Measurements from ENCODE around the gene SLC26A9.
"Not testable (repeated sequence)": the region's sequence is repeated elsewhere in the genome, so short reads cannot be mapped to it uniquely, and the experiment has no call there.

The SLC26A9 gene

DNA sequence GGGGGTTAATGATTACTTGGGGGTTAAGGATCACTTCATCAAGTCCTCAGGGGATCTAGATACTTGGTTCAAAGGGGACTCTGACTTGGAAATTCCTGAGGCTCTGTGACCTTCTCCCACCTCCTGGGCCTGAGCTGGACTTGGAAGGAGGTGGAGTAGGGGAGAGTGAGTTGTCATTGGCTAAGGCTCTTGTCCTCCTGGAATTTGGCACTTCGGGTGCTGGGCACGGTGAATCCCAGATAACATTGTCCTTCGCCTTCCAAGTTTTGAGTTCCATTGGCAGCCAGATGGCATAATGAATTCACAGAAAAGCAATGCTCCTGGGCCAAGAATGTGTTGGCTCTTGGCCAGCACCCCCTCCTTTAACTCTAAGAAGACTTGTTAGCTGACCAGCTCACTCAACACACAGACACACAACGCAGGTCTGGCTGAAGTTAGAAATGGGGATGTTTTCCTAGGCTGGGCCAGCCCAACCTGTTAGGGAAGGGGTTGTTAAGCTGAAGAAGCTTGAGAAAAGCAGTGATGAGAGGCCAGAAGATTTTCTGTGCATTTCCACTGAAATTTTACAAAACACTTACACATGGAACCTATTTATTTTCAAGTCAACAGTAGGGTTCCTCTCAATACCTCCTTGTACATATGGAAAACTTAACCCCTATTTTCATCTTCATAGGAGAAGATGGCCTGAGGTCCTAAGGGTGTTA is 29.7 kb downstream of the SLC26A9 start:
- no peak overlapping the region for H3K4me3 Mint-ChIP-seq
- no peak for DNase-seq
- no peaks in the 10 kb centered on the region for H3K27me3 Mint-ChIP-seq
- no peaks in the 10 kb centered on the region for H3K4me1 Mint-ChIP-seq
- ATAC-seq: no peak
- H3K9me3 Mint-ChIP-seq: no peaks in the 10 kb centered on the region
- H3K27ac Mint-ChIP-seq: peak overlapping the region in 1 of 2 donors; percentile 23

DNA sequence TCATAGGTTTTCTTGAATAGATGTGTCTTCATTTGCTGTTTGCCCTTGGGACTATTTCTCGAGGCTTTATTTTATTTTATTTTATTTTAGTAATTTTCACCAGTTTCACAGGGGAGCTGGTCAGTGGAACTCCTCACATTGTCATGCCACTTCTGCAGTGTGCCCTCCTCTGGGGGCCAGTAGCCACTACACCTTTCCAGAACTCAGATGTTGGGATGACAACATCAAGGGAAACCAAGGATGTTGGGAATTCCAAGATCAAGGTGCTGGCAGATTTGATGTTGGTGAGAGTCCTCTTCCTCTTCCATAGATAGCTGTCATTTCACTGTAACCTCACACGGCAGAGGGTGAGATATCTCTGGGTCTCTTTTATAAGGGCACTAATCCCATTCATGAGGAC is 35.5 kb downstream of the SLC26A9 start:
- Mint-ChIP-seq H3K4me1 (no peaks in the 10 kb centered on the region), H3K27me3 (no peaks in the 10 kb centered on the region), H3K4me3 (no peak overlapping the region), H3K27ac (peak overlapping the region in 1 of 2 donors; percentile 23), H3K9me3 (no peaks in the 10 kb centered on the region)
- no peak for ATAC-seq
- no peak for DNase-seq

DNA sequence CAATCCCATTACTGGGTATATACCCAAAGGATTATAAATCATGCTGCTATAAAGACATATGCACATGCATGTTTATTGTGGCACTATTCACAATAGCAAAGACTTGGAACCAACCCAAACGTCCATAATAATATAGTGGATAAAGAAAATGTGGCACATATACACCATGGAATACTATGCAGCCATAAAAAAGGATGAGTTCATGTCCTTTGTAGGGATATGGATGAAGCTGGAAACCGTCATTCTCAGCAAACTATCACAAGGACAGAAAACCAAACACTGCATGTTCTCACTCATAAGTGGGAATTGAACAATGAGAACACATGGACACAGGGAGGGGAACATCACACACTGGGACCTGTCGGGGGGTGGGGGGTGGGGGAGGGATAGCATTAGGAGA is 38.2 kb downstream of the SLC26A9 start:
- peaks cover 0 to 18% of the 10 kb centered on the region in 2 donors for H3K9me3 Mint-ChIP-seq
- ATAC-seq, H3K27ac Mint-ChIP-seq, DNase-seq, H3K4me3 Mint-ChIP-seq, H3K4me1 Mint-ChIP-seq: not testable (repeated sequence)
- H3K27me3 Mint-ChIP-seq: peaks cover 16% of the 10 kb centered on the region

DNA sequence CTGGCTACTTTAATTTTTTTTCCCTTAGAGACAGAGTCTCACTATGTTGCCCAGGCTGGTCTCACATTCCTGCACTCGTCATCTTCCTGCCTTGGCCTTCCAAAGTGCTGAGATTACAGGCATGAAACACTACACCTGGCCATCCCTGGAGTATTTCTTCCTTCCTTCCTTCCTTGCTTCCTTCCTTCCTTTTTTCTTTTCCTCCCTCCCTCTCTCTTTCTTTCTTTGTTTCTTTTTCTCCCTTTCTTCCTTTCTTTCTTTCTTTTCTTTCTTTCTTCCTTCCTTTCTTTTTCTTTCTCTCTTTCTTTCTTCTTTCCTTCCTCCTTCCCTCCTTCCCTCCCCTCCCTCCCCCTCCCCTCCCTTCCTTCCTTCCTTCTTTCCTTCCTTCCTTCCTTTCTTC is 46.9 kb downstream of the SLC26A9 start:
- Mint-ChIP-seq H3K9me3 (peaks cover 8 to 41% of the 10 kb centered on the region in 2 donors), H3K4me3 (no peak overlapping the region), H3K4me1 (no peaks in the 10 kb centered on the region), H3K27ac (no peak overlapping the region), H3K27me3 (peaks cover 13% of the 10 kb centered on the region)
- ATAC-seq (no peak), DNase-seq (no peak)

DNA sequence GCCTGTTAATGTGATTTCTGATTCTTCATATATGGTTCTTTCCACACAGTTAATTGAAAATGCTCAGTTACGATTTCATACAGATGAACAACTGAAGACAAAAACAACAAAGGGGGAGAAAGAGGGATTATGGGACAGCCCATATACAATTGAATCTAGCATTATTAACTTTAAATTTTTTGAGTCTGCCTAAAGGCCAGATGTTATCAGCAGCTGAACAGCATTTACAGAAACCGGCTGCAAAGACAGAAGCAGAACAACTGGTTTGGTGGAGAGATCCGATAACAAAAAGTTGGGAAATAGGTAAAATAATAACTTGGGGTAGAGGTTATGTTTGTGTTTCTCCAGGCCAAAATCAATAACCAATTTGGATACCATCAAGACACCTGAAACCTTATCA is 49.1 kb downstream of the SLC26A9 start:
- peaks cover 21 to 42% of the 10 kb centered on the region in 2 donors for H3K9me3 Mint-ChIP-seq
- H3K4me1 Mint-ChIP-seq, H3K4me3 Mint-ChIP-seq, DNase-seq, H3K27me3 Mint-ChIP-seq, ATAC-seq, H3K27ac Mint-ChIP-seq: not testable (repeated sequence)

DNA sequence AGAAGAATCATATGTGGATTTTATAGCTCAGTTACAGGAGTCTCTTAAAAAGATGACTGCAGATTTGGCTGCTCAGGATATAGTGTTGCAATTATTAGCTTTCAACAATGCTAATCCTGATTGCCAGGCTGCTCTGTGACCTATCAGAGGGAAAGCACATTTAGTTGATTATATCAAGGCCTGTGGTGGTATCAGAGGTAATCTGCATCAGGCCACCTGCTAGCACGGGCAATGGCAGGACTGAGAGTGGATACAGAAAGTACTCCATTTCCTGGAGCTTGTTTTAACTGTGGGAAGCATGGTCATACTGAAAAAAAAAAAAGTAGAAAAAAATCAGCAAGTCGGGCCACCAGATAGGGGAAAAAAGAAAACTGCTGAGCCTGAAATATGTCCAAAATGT is 51.1 kb downstream of the SLC26A9 start:
- not testable (repeated sequence) for H3K4me1 Mint-ChIP-seq, H3K27ac Mint-ChIP-seq, DNase-seq, H3K4me3 Mint-ChIP-seq, ATAC-seq, H3K27me3 Mint-ChIP-seq
- peaks cover 24 to 32% of the 10 kb centered on the region in 2 donors for H3K9me3 Mint-ChIP-seq

DNA sequence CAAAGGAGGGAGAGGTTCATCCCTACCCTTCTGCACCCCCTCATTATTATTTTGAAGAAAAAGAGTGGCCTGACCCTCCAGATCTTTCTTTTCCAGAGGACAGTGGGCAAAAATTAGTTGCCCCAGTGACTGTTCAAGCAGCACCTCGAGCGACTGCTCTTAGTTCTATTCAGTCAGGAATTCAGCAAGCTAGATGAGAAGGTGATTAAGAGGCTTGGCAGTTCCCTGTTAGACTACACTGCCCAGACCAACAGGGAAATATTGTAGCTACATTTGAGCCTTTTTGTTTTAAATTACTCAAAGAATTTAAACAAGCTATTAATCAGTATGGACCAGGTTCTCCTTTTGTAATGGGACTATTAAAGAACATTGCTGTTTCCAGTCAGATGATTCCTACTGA is 51.8 kb downstream of the SLC26A9 start:
- H3K27ac Mint-ChIP-seq, H3K4me1 Mint-ChIP-seq, ATAC-seq, DNase-seq, H3K27me3 Mint-ChIP-seq, H3K4me3 Mint-ChIP-seq: not testable (repeated sequence)
- peaks cover 21 to 25% of the 10 kb centered on the region in 2 donors for H3K9me3 Mint-ChIP-seq

DNA sequence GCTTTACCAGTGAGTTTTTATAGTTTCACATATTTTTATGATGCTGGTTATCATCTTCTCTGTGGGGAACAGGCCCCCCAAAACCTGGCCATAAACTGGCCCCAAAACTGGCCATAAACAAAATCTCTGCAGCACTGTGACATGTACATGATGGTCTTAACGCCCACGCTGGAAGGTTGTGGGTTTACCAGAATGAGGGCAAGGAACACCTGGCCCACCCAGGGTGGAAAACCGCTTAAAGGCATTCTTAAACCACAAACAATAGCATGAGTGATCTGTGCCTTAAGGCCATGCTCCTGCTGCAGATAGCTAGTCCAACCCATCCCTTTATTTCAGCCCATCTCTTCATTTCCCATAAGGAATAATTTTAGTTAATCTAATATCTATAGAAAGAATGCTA is 52.6 kb downstream of the SLC26A9 start:
- H3K27me3 Mint-ChIP-seq, H3K4me3 Mint-ChIP-seq, H3K27ac Mint-ChIP-seq, ATAC-seq, H3K4me1 Mint-ChIP-seq, DNase-seq: not testable (repeated sequence)
- H3K9me3 Mint-ChIP-seq: peaks cover 16 to 17% of the 10 kb centered on the region in 2 donors

DNA sequence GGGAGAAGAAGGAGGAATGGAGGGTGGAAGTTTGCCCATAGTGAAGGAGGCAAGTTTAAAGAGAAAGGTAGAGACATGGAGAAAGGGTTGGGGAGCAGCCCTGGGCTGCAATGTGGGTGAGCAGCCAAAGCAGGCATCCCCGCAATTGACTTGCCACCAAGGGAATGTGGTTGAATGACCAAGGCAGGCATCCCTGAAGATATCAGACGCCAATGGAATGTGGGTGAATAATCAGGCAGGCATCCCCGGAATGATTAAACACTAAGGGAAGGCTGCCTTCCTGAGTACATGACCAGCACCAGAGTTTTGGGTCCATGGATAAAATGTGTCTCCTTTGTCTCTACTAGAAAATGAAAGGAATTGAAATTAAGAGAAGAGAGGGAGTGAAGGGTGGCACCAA is 53.5 kb downstream of the SLC26A9 start:
- not testable (repeated sequence) for DNase-seq, H3K4me1 Mint-ChIP-seq, H3K27ac Mint-ChIP-seq, H3K27me3 Mint-ChIP-seq, ATAC-seq, H3K4me3 Mint-ChIP-seq
- H3K9me3 Mint-ChIP-seq: peaks cover 16% of the 10 kb centered on the region in 2 donors

DNA sequence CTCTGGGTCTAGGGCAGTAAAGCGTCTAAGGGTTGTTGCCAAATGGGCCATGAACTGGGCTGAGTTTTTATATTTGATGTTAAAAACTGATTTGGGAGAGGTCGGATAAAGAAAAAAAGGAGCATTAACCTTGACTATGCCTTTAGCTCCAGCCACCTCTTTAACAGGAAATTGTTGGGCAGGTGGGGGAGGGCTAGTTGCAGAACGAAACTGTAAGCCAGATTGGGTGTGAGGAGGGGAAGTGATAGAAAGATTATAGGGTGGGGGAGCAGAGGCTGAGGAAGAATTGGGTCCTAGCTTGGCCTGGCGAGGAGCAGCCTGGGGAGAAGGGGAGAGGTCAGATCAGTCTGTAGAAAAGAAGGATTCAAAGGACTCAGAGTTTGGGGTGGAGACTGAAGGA is 54.2 kb downstream of the SLC26A9 start:
- H3K4me3 Mint-ChIP-seq, H3K4me1 Mint-ChIP-seq, H3K27me3 Mint-ChIP-seq, ATAC-seq, DNase-seq, H3K27ac Mint-ChIP-seq: not testable (repeated sequence)
- H3K9me3 Mint-ChIP-seq: peaks cover 16% of the 10 kb centered on the region in 2 donors

DNA sequence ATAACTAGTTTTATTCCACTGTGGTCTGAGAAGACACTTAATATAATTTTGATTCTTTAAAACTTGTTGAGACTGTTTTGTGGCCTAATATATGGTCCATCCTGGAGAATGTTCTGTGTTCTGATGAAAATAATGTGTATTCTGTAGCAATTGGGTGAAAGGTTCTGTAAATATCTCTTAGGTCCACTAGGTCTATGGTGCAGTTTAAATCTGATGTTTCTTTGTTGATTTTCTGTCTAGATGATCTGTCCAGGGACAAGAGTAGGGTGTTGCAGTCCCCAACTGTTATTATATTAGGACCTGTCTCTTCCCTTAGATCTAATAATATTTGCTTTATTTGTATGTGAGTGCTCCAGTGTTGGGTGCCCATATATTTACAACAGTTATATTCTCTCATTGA is 59.5 kb downstream of the SLC26A9 start:
- Mint-ChIP-seq H3K27ac (no peak overlapping the region), H3K27me3 (no peaks in the 10 kb centered on the region), H3K9me3 (peaks cover 5 to 15% of the 10 kb centered on the region in 2 donors), H3K4me3 (no peak overlapping the region), H3K4me1 (peaks cover 1% of the 10 kb centered on the region)
- ATAC-seq: no peak
- no peak for DNase-seq

DNA sequence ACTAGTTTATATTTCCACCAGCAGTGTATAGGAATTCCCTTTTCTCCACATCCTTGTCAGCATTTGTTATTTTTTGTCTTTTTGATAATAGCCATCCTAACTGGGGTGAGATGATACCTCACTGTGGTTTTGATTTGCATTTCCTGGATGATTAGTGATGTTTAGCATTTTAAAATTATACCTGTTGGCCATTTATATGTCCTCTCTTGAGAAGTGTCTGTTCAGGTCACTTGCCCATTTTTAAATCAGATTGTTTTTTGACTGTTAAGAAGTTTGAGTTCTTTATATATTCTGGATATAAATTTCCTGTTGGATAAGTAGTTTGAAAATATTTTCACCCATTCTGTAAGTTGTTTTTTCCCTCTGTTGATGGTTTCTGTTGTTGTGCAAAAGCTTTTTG is 62.3 kb downstream of the SLC26A9 start:
- DNase-seq: no peak
- no peak overlapping the region for H3K27ac Mint-ChIP-seq
- H3K27me3 Mint-ChIP-seq: no peaks in the 10 kb centered on the region
- H3K4me1 Mint-ChIP-seq: no peaks in the 10 kb centered on the region
- H3K9me3 Mint-ChIP-seq: peaks cover 15 to 23% of the 10 kb centered on the region in 2 donors
- H3K4me3 Mint-ChIP-seq: no peak overlapping the region
- ATAC-seq: no peak

DNA sequence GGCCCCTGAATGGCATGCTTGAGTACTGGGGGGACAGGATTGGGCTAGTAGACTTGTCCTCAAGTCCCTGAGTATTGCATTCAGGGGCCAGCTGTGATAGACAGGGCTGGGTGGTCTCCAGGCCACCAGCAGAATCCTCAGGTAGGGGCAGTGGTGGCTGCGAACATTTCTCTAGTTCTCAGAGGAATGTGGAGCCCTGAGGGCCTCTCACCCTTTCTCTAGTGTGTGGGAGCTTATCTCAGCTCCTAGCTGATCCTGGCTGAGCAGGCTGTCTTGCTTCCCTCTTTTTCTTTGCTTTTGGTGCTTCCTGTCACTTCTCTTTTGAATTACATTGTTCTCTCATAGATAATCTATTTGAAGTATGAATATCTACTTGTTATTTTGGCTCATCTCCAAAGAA is 63.3 kb downstream of the SLC26A9 start:
- Mint-ChIP-seq H3K4me3 (no peak overlapping the region), H3K4me1 (no peaks in the 10 kb centered on the region), H3K27me3 (no peaks in the 10 kb centered on the region), H3K27ac (no peak overlapping the region), H3K9me3 (peaks cover 15 to 23% of the 10 kb centered on the region in 2 donors)
- ATAC-seq (no peak), DNase-seq (no peak)

DNA sequence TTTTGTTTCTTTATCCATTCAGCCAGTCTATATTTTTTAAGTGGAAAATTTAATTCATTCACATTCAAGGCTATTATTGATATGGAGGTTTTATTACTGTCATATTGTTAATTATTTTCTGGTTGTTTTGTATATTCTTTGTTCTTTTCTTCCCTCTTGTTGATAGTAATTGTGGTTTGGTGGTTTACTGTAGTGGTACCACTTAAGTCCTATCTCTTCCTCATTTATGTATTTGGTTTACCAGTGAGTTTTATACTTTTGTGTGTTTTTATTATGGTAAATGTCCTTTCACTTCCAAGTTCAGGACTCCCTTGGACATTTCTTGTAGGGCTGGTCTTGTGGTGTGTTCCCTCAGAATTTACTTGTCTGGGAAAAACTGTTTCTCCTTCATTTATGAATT is 65.2 kb downstream of the SLC26A9 start:
- H3K9me3 Mint-ChIP-seq: peaks cover 15 to 23% of the 10 kb centered on the region in 2 donors
- H3K27me3 Mint-ChIP-seq: no peaks in the 10 kb centered on the region
- H3K27ac Mint-ChIP-seq: no peak overlapping the region
- DNase-seq (no peak), ATAC-seq (no peak)
- H3K4me1 Mint-ChIP-seq: no peaks in the 10 kb centered on the region
- H3K4me3 Mint-ChIP-seq: no peak overlapping the region

DNA sequence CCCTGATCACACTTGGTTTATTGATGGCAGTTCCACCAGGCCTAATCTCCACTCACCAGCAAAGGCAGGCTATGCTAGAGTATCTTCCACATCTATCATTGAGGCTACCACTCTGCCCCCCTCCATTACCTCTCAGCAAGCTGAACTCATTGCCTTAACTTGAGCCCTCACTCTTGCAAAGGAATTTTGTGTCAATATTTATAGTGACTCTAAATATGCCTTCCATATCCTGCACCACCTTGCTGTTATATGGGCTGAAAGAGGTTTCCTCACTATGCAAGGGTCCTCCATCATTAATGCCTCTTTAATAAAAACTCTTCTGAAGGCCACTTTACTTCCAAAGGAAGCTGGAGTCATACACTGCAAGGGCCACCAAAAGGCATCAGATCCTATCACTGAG is 70.1 kb downstream of the SLC26A9 start:
- H3K27me3 Mint-ChIP-seq, H3K4me3 Mint-ChIP-seq, DNase-seq, ATAC-seq, H3K4me1 Mint-ChIP-seq, H3K27ac Mint-ChIP-seq, H3K9me3 Mint-ChIP-seq: not testable (repeated sequence)

DNA sequence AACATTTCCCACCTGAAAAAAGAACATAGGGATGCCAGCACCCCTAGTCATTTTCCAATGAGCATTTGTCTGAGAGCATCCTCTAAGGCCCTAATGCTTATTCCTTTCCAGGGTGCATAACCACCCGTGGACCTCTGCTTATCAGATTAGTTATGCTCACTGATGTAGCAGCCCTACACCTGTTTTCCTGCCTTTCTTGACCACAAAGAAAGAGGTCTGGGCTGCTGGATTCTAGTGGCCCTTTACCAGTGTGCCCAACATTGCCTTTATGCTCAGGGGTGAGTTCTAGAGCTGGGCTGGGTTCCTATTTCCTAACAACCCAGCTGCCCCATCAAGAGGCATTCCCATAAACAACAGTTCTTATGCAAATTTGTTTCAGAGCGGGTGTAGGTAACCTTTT is 73.0 kb downstream of the SLC26A9 start:
- Mint-ChIP-seq H3K9me3 (no peaks in the 10 kb centered on the region), H3K4me1 (no peaks in the 10 kb centered on the region), H3K27ac (no peak overlapping the region), H3K4me3 (no peak overlapping the region), H3K27me3 (no peaks in the 10 kb centered on the region)
- DNase-seq: no peak
- no peak for ATAC-seq
